ENCODE data around the gene NR6A1.

NR6A1 gene

GRCh38 chr9:124482431-124483031 lies 288.6 kb downstream of the NR6A1 start:
- peak overlapping the region; percentile 31 for H2AK5ac ChIP-seq (ENCODE audit: low read depth, low read length)
- no peak overlapping the region for H3K27ac ChIP-seq (replicated peaks; ENCODE audit: low read length)
- no CpG with 5 or more reads among the region's 26 CpGs for WGBS, 2 donors (ENCODE audit: extremely low coverage in 2 of 2, insufficient read length in 2 of 2, insufficient replicate concordance in 1 of 2)
- peak overlapping the region; percentile 93 for H3K18ac ChIP-seq (ENCODE audit: low read length)
- DNase-seq (ENCODE audit: low spot score): no peak
- H3K23ac ChIP-seq (ENCODE audit: low read depth, low read length, poor library complexity): peak overlapping the region; percentile 6
- H4K8ac ChIP-seq (ENCODE audit: low read depth, low read length): no peak overlapping the region
- H2BK5ac ChIP-seq (ENCODE audit: low read length): peak overlapping the region; percentile 70
- peaks cover 0 to 82% (median 12%) of the 10 kb centered on the region in 3 experiments for H3K27me3 ChIP-seq (ENCODE audit: control insufficient read depth in 3 of 3, insufficient read depth in 3 of 3, low read depth in 1 of 3, low read length in 3 of 3)
- H2BK12ac ChIP-seq (ENCODE audit: low read length): peak overlapping the region; percentile 63
- no peak overlapping the region for H3K9ac ChIP-seq (ENCODE audit: low read depth, low read length, poor library complexity)
- H2AFZ ChIP-seq (ENCODE audit: low read length): no peak overlapping the region
- H4K91ac ChIP-seq (ENCODE audit: low read depth, low read length, poor library complexity): no peak overlapping the region
- peaks cover 13 to 47% of the 10 kb centered on the region in 2 donors for H3K4me1 ChIP-seq (ENCODE audit: control insufficient read depth in 2 of 2, insufficient read depth in 1 of 2, low read depth in 1 of 2, low read length in 2 of 2)
- H3K4ac ChIP-seq (ENCODE audit: low read length): no peak overlapping the region
- no peak overlapping the region for H2BK120ac ChIP-seq (ENCODE audit: low read depth, low read length)
- H2BK15ac ChIP-seq (ENCODE audit: low read length): peak overlapping the region; percentile 41
- peaks cover 0 to 1% of the 10 kb centered on the region in 2 donors for H3K9me3 ChIP-seq (replicated peaks in 1 of 2; ENCODE audit: control insufficient read depth in 2 of 2, insufficient read depth in 1 of 2, low read depth in 1 of 2, low read length in 2 of 2)
- peak overlapping the region; percentile 79 for H3K14ac ChIP-seq (ENCODE audit: low read length)
- H3K36me3 ChIP-seq (replicated peaks in 1 of 2; ENCODE audit: control insufficient read depth in 2 of 2, insufficient read depth in 2 of 2, low read length in 2 of 2): no peaks in the 10 kb centered on the region
- no peak overlapping the region for H3K4me3 ChIP-seq (ENCODE audit: low read length in 2 of 2)
- H3K79me1 ChIP-seq (ENCODE audit: low read depth, low read length): no peaks in the 10 kb centered on the region
- H3K4me2 ChIP-seq (ENCODE audit: insufficient read depth, low read length, poor library complexity, severe bottlenecking): peak overlapping the region; percentile 47

DNA sequence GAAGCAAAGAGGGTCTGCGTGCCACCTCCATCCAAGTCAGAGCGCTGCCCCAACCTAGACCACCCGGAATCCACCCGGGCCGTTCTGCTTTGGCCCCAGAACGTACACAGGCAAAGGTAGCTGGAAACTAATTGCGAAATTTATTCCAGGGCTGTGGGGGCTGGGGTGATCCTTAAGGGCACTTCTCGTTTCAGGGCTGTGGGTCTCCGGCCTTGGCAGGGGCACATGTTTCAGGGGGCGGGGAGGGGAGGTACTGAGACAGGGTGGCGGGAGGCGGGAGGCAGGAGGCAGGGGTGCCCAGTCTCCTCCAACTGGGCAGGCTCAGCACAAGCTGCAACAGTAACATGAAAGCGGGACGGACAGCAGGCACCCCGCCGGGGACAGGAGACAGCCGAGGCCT lies 290.0 kb downstream of the NR6A1 start:
- Histone ChIP-seq H3K4ac (ENCODE audit: low read length) (no peak overlapping the region), H3K18ac (ENCODE audit: low read length) (peak overlapping the region; percentile 9), H3K27me3 (ENCODE audit: control insufficient read depth in 3 of 3, insufficient read depth in 3 of 3, low read depth in 1 of 3, low read length in 3 of 3) (peaks cover 0 to 79% (median 12%) of the 10 kb centered on the region in 3 experiments), H4K8ac (ENCODE audit: low read depth, low read length) (no peak overlapping the region), H3K23ac (ENCODE audit: low read depth, low read length, poor library complexity) (peak overlapping the region; percentile 16), H2BK15ac (ENCODE audit: low read length) (peak overlapping the region; percentile 93), H3K27ac (replicated peaks; ENCODE audit: low read length) (no peak overlapping the region), H2AK5ac (ENCODE audit: low read depth, low read length) (peak overlapping the region; percentile 38), H3K14ac (ENCODE audit: low read length) (no peak overlapping the region), H3K79me1 (ENCODE audit: low read depth, low read length) (no peaks in the 10 kb centered on the region), H2BK5ac (ENCODE audit: low read length) (no peak overlapping the region), H2BK12ac (ENCODE audit: low read length) (no peak overlapping the region), H4K91ac (ENCODE audit: low read depth, low read length, poor library complexity) (no peak overlapping the region), H3K9me3 (replicated peaks in 1 of 2; ENCODE audit: control insufficient read depth in 2 of 2, insufficient read depth in 1 of 2, low read depth in 1 of 2, low read length in 2 of 2) (peaks cover 0 to 1% of the 10 kb centered on the region in 2 donors), H3K36me3 (replicated peaks in 1 of 2; ENCODE audit: control insufficient read depth in 2 of 2, insufficient read depth in 2 of 2, low read length in 2 of 2) (no peaks in the 10 kb centered on the region), H3K4me1 (ENCODE audit: control insufficient read depth in 2 of 2, insufficient read depth in 1 of 2, low read depth in 1 of 2, low read length in 2 of 2) (peaks cover 14 to 43% of the 10 kb centered on the region in 2 donors), H2BK120ac (ENCODE audit: low read depth, low read length) (no peak overlapping the region), H3K9ac (ENCODE audit: low read depth, low read length, poor library complexity) (no peak overlapping the region), H3K4me3 (ENCODE audit: low read length in 2 of 2) (no peak overlapping the region), H3K4me2 (ENCODE audit: insufficient read depth, low read length, poor library complexity, severe bottlenecking) (no peak overlapping the region), H2AFZ (ENCODE audit: low read length) (no peak overlapping the region)
- no CpG with 5 or more reads among the region's 17 CpGs for WGBS, 2 donors (ENCODE audit: extremely low coverage in 2 of 2, insufficient read length in 2 of 2, insufficient replicate concordance in 1 of 2)
- no peak for DNase-seq (ENCODE audit: low spot score)

DNA sequence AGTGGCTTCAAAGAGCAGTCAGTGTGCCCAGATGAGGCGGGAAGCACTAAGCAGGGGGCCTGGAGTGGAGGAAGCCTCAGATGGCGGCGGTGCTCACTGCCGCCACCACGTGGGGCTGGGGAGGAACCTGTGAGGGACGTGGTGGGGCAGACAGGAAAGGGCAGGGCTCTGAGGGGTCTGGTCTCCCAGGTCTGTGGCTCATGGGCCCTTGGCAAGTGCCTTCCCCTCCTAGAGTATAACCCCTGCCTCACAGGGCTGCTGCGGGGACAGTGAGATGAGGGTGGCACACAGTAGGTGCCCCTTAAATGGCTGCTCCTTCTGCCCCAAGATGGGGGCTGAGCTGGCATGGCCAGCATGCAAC lies 290.5 kb downstream of the NR6A1 start:
- H3K4me3 ChIP-seq (ENCODE audit: low read length in 2 of 2): no peak overlapping the region
- H2BK15ac ChIP-seq (ENCODE audit: low read length): peak overlapping the region; percentile 93
- H2BK12ac ChIP-seq (ENCODE audit: low read length): no peak overlapping the region
- no peak overlapping the region for H4K8ac ChIP-seq (ENCODE audit: low read depth, low read length)
- H3K4me1 ChIP-seq (ENCODE audit: control insufficient read depth in 2 of 2, insufficient read depth in 1 of 2, low read depth in 1 of 2, low read length in 2 of 2): peaks cover 14 to 39% of the 10 kb centered on the region in 2 donors
- H3K4ac ChIP-seq (ENCODE audit: low read length): no peak overlapping the region
- no peaks in the 10 kb centered on the region for H3K36me3 ChIP-seq (replicated peaks in 1 of 2; ENCODE audit: control insufficient read depth in 2 of 2, insufficient read depth in 2 of 2, low read length in 2 of 2)
- H3K9me3 ChIP-seq (replicated peaks in 1 of 2; ENCODE audit: control insufficient read depth in 2 of 2, insufficient read depth in 1 of 2, low read depth in 1 of 2, low read length in 2 of 2): peaks cover 0 to 1% of the 10 kb centered on the region in 2 donors
- peak overlapping the region; percentile 95 for H2BK5ac ChIP-seq (ENCODE audit: low read length)
- no peak overlapping the region for H3K27ac ChIP-seq (replicated peaks; ENCODE audit: low read length)
- no peak overlapping the region for H3K9ac ChIP-seq (ENCODE audit: low read depth, low read length, poor library complexity)
- H3K23ac ChIP-seq (ENCODE audit: low read depth, low read length, poor library complexity): no peak overlapping the region
- no peak overlapping the region for H3K14ac ChIP-seq (ENCODE audit: low read length)
- DNase-seq (ENCODE audit: low spot score): no peak
- WGBS, 2 donors (ENCODE audit: extremely low coverage in 2 of 2, insufficient read length in 2 of 2, insufficient replicate concordance in 1 of 2): no CpG with 5 or more reads among the region's 7 CpGs
- H2AK5ac ChIP-seq (ENCODE audit: low read depth, low read length): peak overlapping the region; percentile 100
- peaks cover 0 to 76% (median 12%) of the 10 kb centered on the region in 3 experiments for H3K27me3 ChIP-seq (ENCODE audit: control insufficient read depth in 3 of 3, insufficient read depth in 3 of 3, low read depth in 1 of 3, low read length in 3 of 3)
- H3K18ac ChIP-seq (ENCODE audit: low read length): peak overlapping the region; percentile 81
- H2AFZ ChIP-seq (ENCODE audit: low read length): no peak overlapping the region
- no peak overlapping the region for H4K91ac ChIP-seq (ENCODE audit: low read depth, low read length, poor library complexity)
- no peak overlapping the region for H3K4me2 ChIP-seq (ENCODE audit: insufficient read depth, low read length, poor library complexity, severe bottlenecking)
- H2BK120ac ChIP-seq (ENCODE audit: low read depth, low read length): no peak overlapping the region
- no peaks in the 10 kb centered on the region for H3K79me1 ChIP-seq (ENCODE audit: low read depth, low read length)

- no peak for DNase-seq (ENCODE audit: low spot score)
- no CpG with 5 or more reads among the region's 6 CpGs for WGBS, 2 donors (ENCODE audit: extremely low coverage in 2 of 2, insufficient read length in 2 of 2, insufficient replicate concordance in 1 of 2)
Measured at GRCh38 chr9:124479947-124480620, 291.0 kb downstream of the NR6A1 start.

More at GRCh38 chr9:124479947-124480620, 291.0 kb downstream of the NR6A1 start:
- H3K4me2 ChIP-seq (ENCODE audit: insufficient read depth, low read length, poor library complexity, severe bottlenecking): no peak overlapping the region
- peak overlapping the region; percentile 81 for H3K18ac ChIP-seq (ENCODE audit: low read length)
- H3K4me3 ChIP-seq (ENCODE audit: low read length in 2 of 2): no peak overlapping the region
- peaks cover 0 to 1% of the 10 kb centered on the region in 2 donors for H3K9me3 ChIP-seq (replicated peaks in 1 of 2; ENCODE audit: control insufficient read depth in 2 of 2, insufficient read depth in 1 of 2, low read depth in 1 of 2, low read length in 2 of 2)
- peak overlapping the region; percentile 99 for H2BK15ac ChIP-seq (ENCODE audit: low read length)
- peaks cover 0 to 76% (median 12%) of the 10 kb centered on the region in 3 experiments for H3K27me3 ChIP-seq (ENCODE audit: control insufficient read depth in 3 of 3, insufficient read depth in 3 of 3, low read depth in 1 of 3, low read length in 3 of 3)
- H2AFZ ChIP-seq (ENCODE audit: low read length): no peak overlapping the region
- H4K91ac ChIP-seq (ENCODE audit: low read depth, low read length, poor library complexity): peak overlapping the region; percentile 56
- H3K23ac ChIP-seq (ENCODE audit: low read depth, low read length, poor library complexity): no peak overlapping the region
- H3K79me1 ChIP-seq (ENCODE audit: low read depth, low read length): no peaks in the 10 kb centered on the region
- H3K4ac ChIP-seq (ENCODE audit: low read length): no peak overlapping the region
- peaks cover 14 to 36% of the 10 kb centered on the region in 2 donors for H3K4me1 ChIP-seq (ENCODE audit: control insufficient read depth in 2 of 2, insufficient read depth in 1 of 2, low read depth in 1 of 2, low read length in 2 of 2)
- H2BK5ac ChIP-seq (ENCODE audit: low read length): peak overlapping the region; percentile 95
- no peaks in the 10 kb centered on the region for H3K36me3 ChIP-seq (replicated peaks in 1 of 2; ENCODE audit: control insufficient read depth in 2 of 2, insufficient read depth in 2 of 2, low read length in 2 of 2)
- peak overlapping the region; percentile 36 for H2BK12ac ChIP-seq (ENCODE audit: low read length)
- peak overlapping the region; percentile 100 for H2AK5ac ChIP-seq (ENCODE audit: low read depth, low read length)
- H3K14ac ChIP-seq (ENCODE audit: low read length): peak overlapping the region; percentile 49
- no peak overlapping the region for H3K27ac ChIP-seq (replicated peaks; ENCODE audit: low read length)
- H4K8ac ChIP-seq (ENCODE audit: low read depth, low read length): no peak overlapping the region
- H2BK120ac ChIP-seq (ENCODE audit: low read depth, low read length): no peak overlapping the region
- no peak overlapping the region for H3K9ac ChIP-seq (ENCODE audit: low read depth, low read length, poor library complexity)

All from neuronal stem cell (in vitro differentiated cells).